Esophagus (tissue), 2 donors: ENCODE data around the gene LSM10. TPM values are rescaled to one million over a fixed set of nuclear protein-coding genes. Genes with fewer than 3 reads are reported as not detected.

Source experiments
- H3K27ac ChIP-seq, 2 donors: one replicate each; pipeline ENCODE4 v1.5.1; 2013; ENCODE audit warnings: low read depth in 2 of 2, mild to moderate bottlenecking in 2 of 2, inconsistent platforms in 1 of 2, low read length in 1 of 2, moderate library complexity in 1 of 2
- H3K27me3 ChIP-seq, 2 donors: one replicate each; pipeline ENCODE4 v1.6.1; 2013; ENCODE audit warnings: low read length in 2 of 2, control low read depth in 1 of 2, mild to moderate bottlenecking in 1 of 2; ENCODE audit not compliant: insufficient read depth in 2 of 2, control insufficient read depth in 1 of 2
- H3K36me3 ChIP-seq, 2 donors: one replicate each; pipeline ENCODE4 v1.6.1; 2013; ENCODE audit warnings: low read length in 1 of 2; ENCODE audit not compliant: control insufficient read depth in 2 of 2, insufficient read depth in 2 of 2
- H3K4me1 ChIP-seq, 2 donors: one replicate each; pipeline ENCODE4 v1.6.1; 2013; ENCODE audit warnings: low read length in 1 of 2; ENCODE audit not compliant: control insufficient read depth in 2 of 2, insufficient read depth in 2 of 2
- H3K4me3 ChIP-seq, 2 donors: one replicate each; pipeline ENCODE4 v1.5.1; 2013; ENCODE audit warnings: low read length in 2 of 2, mild to moderate bottlenecking in 2 of 2, low read depth in 1 of 2, moderate library complexity in 1 of 2
- H3K9me3 ChIP-seq, 2 donors: one replicate each; pipeline ENCODE4 v1.6.1; 2013; ENCODE audit warnings: mild to moderate bottlenecking in 2 of 2, low read depth in 1 of 2, low read length in 1 of 2, moderate library complexity in 1 of 2; ENCODE audit not compliant: control insufficient read depth in 2 of 2, insufficient read depth in 1 of 2
- WGBS, 2 donors: extraction: QIAGEN DNeasy Blood & Tissue Kit; methylation state at CpG; one replicate each; pipeline ENCODE4 v1.1.7; 2013; 5-methylcytosine and 5-hydroxymethylcytosine counted together
- polyA plus RNA-seq, 2 donors: library from polyadenylated mRNA; stranded (reverse); fragments of 200-250 nt; gene quantifications; one replicate each; pipeline ENCODE4 v1.2.3, GENCODE V29; 2013
- donor health status: healthy with polysubstance abuse.
- donor health status: Bipolar disorder and iron deficiency.

The LSM10 gene
- polyA plus RNA-seq, result 10 to 100 TPM; 16.8 to 30.7 TPM

DNA sequence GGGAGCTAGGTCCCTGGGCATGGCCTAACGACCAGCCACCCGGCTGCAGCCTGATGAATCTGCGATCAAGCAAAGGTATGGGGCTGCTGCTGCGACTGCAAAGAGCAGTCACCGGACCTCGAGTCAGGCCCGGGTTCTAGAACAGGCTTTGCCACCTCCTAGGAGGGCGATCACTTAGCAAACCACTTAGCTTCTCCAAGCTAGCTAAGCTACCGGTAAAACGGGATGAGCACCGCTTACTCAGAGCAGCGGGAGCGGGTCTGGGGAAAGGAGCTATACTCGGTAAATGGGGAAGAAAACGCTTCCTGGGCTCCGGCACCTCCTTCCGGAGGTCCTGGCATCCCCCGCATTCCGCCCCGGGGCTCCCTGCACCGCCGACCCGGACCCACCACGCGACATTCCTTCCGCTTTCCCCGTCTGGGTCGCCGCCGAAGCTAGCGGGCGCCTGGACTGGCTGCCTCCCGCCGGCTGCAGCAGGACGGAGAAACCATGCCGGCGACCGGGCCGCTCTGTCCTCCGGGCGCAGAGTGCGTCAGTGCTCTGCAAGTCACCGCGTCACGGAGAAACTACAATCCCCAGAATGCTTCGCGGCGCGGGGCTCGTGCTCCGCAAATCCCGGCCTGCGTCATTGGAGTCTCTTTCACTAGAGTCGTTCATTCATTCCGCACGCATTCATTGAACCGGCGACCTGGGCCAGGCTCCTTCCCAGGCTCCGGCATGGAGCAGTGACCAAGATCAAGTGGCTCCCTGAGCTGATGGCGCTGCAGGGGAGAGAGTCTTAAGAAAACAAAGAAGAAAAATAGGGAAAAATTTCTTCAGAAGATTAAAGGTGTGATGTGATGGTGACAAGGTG is at the start of gene LSM10:
Gene LSM10, minus strand, starts transcription at position 531 of the 853 bp plus-strand sequence. CDS start 3,779 bp downstream, outside the sequence.
- peak within 1 kb of the TSS; percentile 75 to 78 for H3K4me3 ChIP-seq
- H3K27me3 ChIP-seq, result no peaks in the 10 kb centered on the region
- H3K9me3 ChIP-seq, result no peaks in the 10 kb centered on the region
- peaks cover 4 to 10% of the 10 kb centered on the region in 2 donors for H3K36me3 ChIP-seq
- H3K4me1 ChIP-seq, result peaks cover 0 to 10% of the 10 kb centered on the region in 2 donors
- peak within 1 kb of the TSS; percentile 93 to 99 for H3K27ac ChIP-seq
- WGBS, 2 donors, result 0 to 1% methylated on average over 60 of the region's 60 CpGs

DNA sequence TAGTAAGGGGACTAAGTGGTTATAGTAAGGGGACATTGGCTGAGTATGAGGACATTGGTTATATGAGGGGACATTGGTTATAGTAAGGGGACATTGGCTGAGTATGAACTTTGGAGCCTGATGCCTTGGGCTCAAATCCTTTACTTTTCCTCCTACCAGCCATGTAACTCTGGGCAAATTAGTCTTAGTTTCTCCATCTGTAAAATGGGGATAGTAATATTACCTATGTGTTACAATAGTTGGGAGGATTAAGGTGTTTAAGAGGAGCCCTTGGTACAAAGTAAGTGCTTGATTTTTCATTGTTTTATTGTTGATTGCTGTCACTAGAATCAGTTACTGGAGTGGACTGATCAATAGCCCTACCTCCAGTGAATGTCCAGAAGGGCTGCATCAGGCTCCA is 49.7 kb upstream of the LSM10 start:
- H3K36me3 ChIP-seq, result no peaks in the 10 kb centered on the region
- no peaks in the 10 kb centered on the region for H3K27me3 ChIP-seq
- H3K9me3 ChIP-seq, result no peaks in the 10 kb centered on the region
- H3K27ac ChIP-seq, result no peak overlapping the region
- H3K4me1 ChIP-seq, result peaks cover 0 to 3% of the 10 kb centered on the region in 2 donors
- no peak overlapping the region for H3K4me3 ChIP-seq

- WGBS, 2 donors, result 72 to 76% methylated on average over 5 of the region's 5 CpGs
- Histone ChIP-seq H3K36me3 (no peaks in the 10 kb centered on the region), H3K9me3 (no peaks in the 10 kb centered on the region), H3K4me3 (no peak overlapping the region), H3K4me1 (peaks cover 0 to 3% of the 10 kb centered on the region in 2 donors), H3K27me3 (no peaks in the 10 kb centered on the region), H3K27ac (no peak overlapping the region)
These were observed 49.0 kb upstream of the LSM10 start for GRCh38 chr1:36446746-36447145.

DNA sequence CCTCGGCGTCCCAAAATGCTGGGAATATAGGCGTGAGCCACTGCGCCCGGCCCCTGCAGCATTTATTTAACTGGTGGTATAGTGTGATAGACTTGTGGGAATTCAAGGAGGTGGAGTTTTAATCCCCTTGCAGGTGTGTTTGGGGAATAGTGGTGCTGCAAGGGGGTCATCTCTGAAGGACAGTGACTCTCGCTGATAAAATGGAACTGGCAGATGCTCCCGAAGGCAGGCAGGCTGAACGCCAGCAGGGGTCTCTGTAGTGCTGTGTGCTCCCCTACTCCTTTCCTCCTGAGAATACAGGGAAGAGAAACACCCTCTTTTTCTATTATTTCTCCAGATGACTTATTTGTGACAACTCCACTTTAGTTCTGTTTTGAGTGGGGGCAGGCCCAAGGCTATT is 48.6 kb upstream of the LSM10 start:
- Histone ChIP-seq H3K4me1 (peaks cover 0 to 3% of the 10 kb centered on the region in 2 donors), H3K4me3 (no peak overlapping the region), H3K36me3 (no peaks in the 10 kb centered on the region), H3K27ac (no peak overlapping the region), H3K9me3 (no peaks in the 10 kb centered on the region), H3K27me3 (no peaks in the 10 kb centered on the region)
- WGBS, 2 donors, result 68 to 77% methylated on average over 8 of the region's 8 CpGs

DNA sequence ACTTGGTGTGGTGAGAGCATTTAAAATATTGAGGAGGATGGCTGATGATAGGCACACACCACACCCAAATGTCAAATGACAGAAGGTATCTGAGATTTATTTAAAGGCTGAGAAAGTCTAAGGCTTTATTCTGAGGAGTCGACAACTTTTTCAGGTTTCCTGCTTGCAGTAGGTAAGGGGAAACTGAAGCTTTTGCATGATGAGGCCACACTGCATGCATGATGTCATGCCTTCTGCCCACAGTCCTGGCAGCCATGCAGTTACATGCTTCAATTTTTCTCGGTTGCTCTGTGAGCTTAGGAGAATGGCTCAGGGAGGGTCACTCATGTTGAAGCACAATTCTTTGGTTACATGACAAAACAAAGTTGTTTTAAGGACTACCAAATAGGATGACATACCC is 45.6 kb upstream of the LSM10 start:
- 71 to 74% methylated on average over 2 of the region's 2 CpGs for WGBS, 2 donors
- Histone ChIP-seq H3K36me3 (peaks cover 0 to 3% of the 10 kb centered on the region in 2 donors), H3K27me3 (no peaks in the 10 kb centered on the region), H3K4me1 (no peaks in the 10 kb centered on the region), H3K9me3 (no peaks in the 10 kb centered on the region), H3K27ac (no peak overlapping the region), H3K4me3 (no peak overlapping the region)

DNA sequence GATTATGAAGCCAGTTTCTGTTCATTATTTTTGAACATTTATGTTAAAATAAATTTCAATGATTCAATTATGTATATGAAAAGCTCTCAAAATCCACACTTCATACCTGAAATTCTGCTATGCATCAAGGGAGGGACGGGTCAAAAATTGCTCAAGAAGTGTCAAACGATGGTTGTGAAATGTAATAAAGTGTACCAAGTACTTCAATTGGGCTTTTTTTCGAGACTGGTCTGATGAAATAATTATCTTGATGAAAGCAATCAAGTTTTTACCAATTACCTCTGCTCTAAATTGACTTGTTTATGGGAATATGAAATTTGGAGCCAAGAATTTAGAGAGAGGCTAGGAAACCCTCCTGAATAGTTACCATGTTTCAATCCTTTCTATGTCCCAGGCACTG is 44.6 kb upstream of the LSM10 start:
- H3K4me1 ChIP-seq, result no peaks in the 10 kb centered on the region
- H3K4me3 ChIP-seq, result no peak overlapping the region
- H3K27me3 ChIP-seq, result no peaks in the 10 kb centered on the region
- H3K36me3 ChIP-seq, result peaks cover 0 to 3% of the 10 kb centered on the region in 2 donors
- H3K27ac ChIP-seq, result no peak overlapping the region
- no peaks in the 10 kb centered on the region for H3K9me3 ChIP-seq
- 86 to 88% methylated on average over 3 of the region's 3 CpGs for WGBS, 2 donors

DNA sequence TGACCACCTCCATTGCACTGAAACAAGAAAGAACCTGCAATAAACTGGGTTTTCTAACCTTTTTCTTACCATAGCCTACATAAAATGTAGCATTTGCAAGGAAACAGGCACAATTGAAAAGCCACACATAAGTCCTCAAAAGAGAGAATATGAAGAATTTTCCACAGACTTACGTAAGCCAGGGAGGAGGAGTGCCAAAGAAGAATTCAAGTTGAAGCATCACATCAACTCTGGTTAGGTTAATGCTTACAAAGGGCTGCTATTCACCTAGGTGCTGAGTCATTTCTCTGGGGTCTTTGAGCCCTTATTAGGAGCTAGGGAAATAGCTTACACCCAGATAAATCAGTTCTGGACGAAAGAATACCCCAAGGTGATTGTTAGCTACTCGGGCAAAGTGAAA is 42.9 kb upstream of the LSM10 start:
- 94 to 95% methylated on average over 3 of the region's 3 CpGs for WGBS, 2 donors
- Histone ChIP-seq H3K9me3 (no peaks in the 10 kb centered on the region), H3K4me3 (no peak overlapping the region), H3K27me3 (no peaks in the 10 kb centered on the region), H3K27ac (no peak overlapping the region), H3K4me1 (no peaks in the 10 kb centered on the region), H3K36me3 (peaks cover 0 to 3% of the 10 kb centered on the region in 2 donors)

DNA sequence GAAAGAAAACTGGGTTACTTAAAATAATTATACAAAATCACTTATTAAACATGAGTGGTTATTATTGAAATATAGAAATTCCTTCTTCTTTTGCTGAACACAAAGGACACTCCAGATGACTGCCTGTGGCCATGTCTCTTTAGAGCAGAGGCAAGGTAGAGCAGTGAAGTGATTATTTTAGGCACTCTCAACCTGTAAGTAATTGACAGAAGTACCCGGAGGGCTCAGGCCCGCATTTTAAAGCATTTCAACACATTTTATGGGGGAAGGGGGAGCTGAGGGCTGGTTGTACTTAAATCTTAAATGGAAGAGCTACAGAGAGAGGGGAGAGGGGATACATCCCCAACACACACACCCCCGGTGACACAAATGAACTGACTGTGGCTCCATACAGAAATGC is 42.3 kb upstream of the LSM10 start:
- no peaks in the 10 kb centered on the region for H3K4me1 ChIP-seq
- no peak overlapping the region for H3K27ac ChIP-seq
- no peaks in the 10 kb centered on the region for H3K27me3 ChIP-seq
- H3K4me3 ChIP-seq, result no peak overlapping the region
- 88 to 91% methylated on average over 3 of the region's 3 CpGs for WGBS, 2 donors
- H3K36me3 ChIP-seq, result peaks cover 0 to 3% of the 10 kb centered on the region in 2 donors
- H3K9me3 ChIP-seq, result no peaks in the 10 kb centered on the region

- Histone ChIP-seq H3K9me3 (no peaks in the 10 kb centered on the region), H3K36me3 (peaks cover 0 to 3% of the 10 kb centered on the region in 2 donors), H3K27me3 (no peaks in the 10 kb centered on the region), H3K27ac (no peak overlapping the region), H3K4me1 (no peaks in the 10 kb centered on the region), H3K4me3 (no peak overlapping the region)
- WGBS, 2 donors, result 86 to 94% methylated on average over 4 of the region's 4 CpGs
These were observed 41.0 kb upstream of the LSM10 start for GRCh38 chr1:36438715-36439114.

DNA sequence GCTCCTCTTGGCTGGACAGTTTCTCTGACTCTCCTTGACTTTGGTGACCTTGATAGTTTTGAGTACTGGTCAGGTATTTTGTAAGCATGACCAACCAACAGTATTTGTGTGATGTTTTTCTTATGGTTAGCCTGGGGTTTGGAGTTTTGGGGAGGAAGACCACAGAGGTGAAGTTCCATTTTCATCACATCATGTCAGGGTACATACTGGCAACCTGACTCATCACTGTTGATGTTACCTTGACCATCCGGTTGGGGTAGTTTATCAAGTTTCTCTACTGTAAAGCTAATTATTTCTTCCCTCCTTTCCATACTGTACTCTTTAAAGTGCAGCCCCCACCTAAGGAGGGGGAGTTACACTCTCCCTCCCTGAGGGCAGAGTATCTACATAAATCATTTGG is 39.1 kb upstream of the LSM10 start:
- Histone ChIP-seq H3K27me3 (no peaks in the 10 kb centered on the region), H3K27ac (peak overlapping the region; percentile 12 to 62), H3K4me1 (no peaks in the 10 kb centered on the region), H3K9me3 (no peaks in the 10 kb centered on the region), H3K4me3 (no peak overlapping the region), H3K36me3 (peaks cover 0 to 3% of the 10 kb centered on the region in 2 donors)
- 51 to 62% methylated on average over 1 of the region's 1 CpG for WGBS, 2 donors
